GM12878 (cell line): Measurements from ENCODE around the gene TMBIM1. TPM values are rescaled to one million over a fixed set of nuclear protein-coding genes. Genes with fewer than 3 reads are reported as not detected.

Source experiments
- BACH1 ChIP-seq: fragments of 450-650 bp; IDR thresholded peaks from 2 replicates; pipeline ENCODE4 v1.6.1; 2017; ENCODE audit warnings: mild to moderate bottlenecking, borderline replicate concordance
- CBFB ChIP-seq: IDR thresholded peaks from 2 replicates; pipeline ENCODE4 v1.6.1; 2016; ENCODE audit warnings: antibody characterized with exemption, low read depth
- E4F1 ChIP-seq: fragments of 450-650 bp; IDR thresholded peaks from 2 replicates; pipeline ENCODE4 v1.6.1; 2018; ENCODE audit warnings: borderline replicate concordance, mild to moderate bottlenecking; ENCODE audit not compliant: partially characterized antibody
- EP300 ChIP-seq, 2 experiments: fragments of 150-350 bp in 1 of 2; IDR thresholded peaks; 2 replicates each; pipeline ENCODE4 v1.6.1; 2011 to 2012; ENCODE audit warnings: low read depth in 2 of 2, low read length in 2 of 2, borderline replicate concordance in 1 of 2, improper control_type of control experiment in 1 of 2, inconsistent platforms in 1 of 2; ENCODE audit not compliant: control insufficient read depth in 1 of 2
- EZH2 ChIP-seq: IDR thresholded peaks from 2 replicates; pipeline ENCODE4 v1.6.1; 2012; ENCODE audit warnings: low read depth, mild to moderate bottlenecking, control low read depth, inconsistent platforms, low read length, borderline replicate concordance; ENCODE audit not compliant: control insufficient read depth
- FOXK2 ChIP-seq: fragments of 450-650 bp; IDR thresholded peaks from 2 replicates; pipeline ENCODE4 v1.6.1; 2017; ENCODE audit warnings: mild to moderate bottlenecking, moderate library complexity
- GATAD2B ChIP-seq: fragments of 450-650 bp; conservative IDR thresholded peaks from 2 replicates; pipeline ENCODE4 v1.6.1; 2017; ENCODE audit warnings: low read depth, mild to moderate bottlenecking, moderate library complexity
- KDM1A ChIP-seq: fragments of 200-600 bp; sonication (generic); IDR thresholded peaks from 2 replicates; pipeline ENCODE4 v1.6.1; 2016; ENCODE audit warnings: borderline replicate concordance
- KLF5 ChIP-seq: fragments of 450-650 bp; IDR thresholded peaks from 2 replicates; pipeline ENCODE4 v1.6.1; 2014; ENCODE audit warnings: mild to moderate bottlenecking; ENCODE audit not compliant: partially characterized antibody
- MTA3 ChIP-seq: IDR thresholded peaks from 2 replicates; pipeline ENCODE4 v1.6.1; 2012; ENCODE audit warnings: low read length, inconsistent platforms, borderline replicate concordance
- MXI1 ChIP-seq: fragments of 150-350 bp; IDR thresholded peaks from 2 replicates; pipeline ENCODE4 v1.6.1; 2011; ENCODE audit warnings: low read depth, mild to moderate bottlenecking, inconsistent platforms, low read length, improper control_type of control experiment
- NFIC ChIP-seq: IDR thresholded peaks from 2 replicates; pipeline ENCODE4 v1.6.1; 2012; ENCODE audit warnings: low read depth, mild to moderate bottlenecking, inconsistent platforms, low read length, moderate library complexity
- NR2C1 ChIP-seq: fragments of 450-650 bp; IDR thresholded peaks from 2 replicates; pipeline ENCODE4 v1.6.1; 2017; ENCODE audit warnings: antibody characterized with exemption, mild to moderate bottlenecking, moderate library complexity
- PBX3 ChIP-seq: IDR thresholded peaks from 2 replicates; pipeline ENCODE4 v1.6.1; 2011; ENCODE audit warnings: mild to moderate bottlenecking, low read depth, low read length, moderate library complexity; ENCODE audit not compliant: insufficient replicate concordance
- POLR2AphosphoS5 ChIP-seq: IDR thresholded peaks from 2 replicates; pipeline ENCODE4 v1.6.1; 2011; ENCODE audit warnings: mild to moderate bottlenecking, low read length, inconsistent platforms
- POU2F2 ChIP-seq: IDR thresholded peaks from 3 replicates; pipeline ENCODE4 v1.6.1; 2011; ENCODE audit warnings: low read depth, mild to moderate bottlenecking, low read length, borderline replicate concordance
- RELB ChIP-seq: fragments of 450-650 bp; IDR thresholded peaks from 2 replicates; pipeline ENCODE4 v1.6.1; 2017; ENCODE audit warnings: low read depth, mild to moderate bottlenecking, moderate library complexity
- SKIL ChIP-seq: fragments of 450-650 bp; IDR thresholded peaks from 2 replicates; pipeline ENCODE4 v1.6.1; 2017; ENCODE audit warnings: mild to moderate bottlenecking, low read depth, inconsistent platforms; ENCODE audit not compliant: poor library complexity, severe bottlenecking
- SREBF2 ChIP-seq: IDR thresholded peaks from 2 replicates; pipeline ENCODE4 v1.6.1; 2012; ENCODE audit warnings: mild to moderate bottlenecking, low read length
- STAT1 ChIP-seq: fragments of 450-650 bp; conservative IDR thresholded peaks from 2 replicates; pipeline ENCODE4 v1.6.1; 2014; ENCODE audit warnings: antibody characterized with exemption, mild to moderate bottlenecking
- WRNIP1 ChIP-seq: IDR thresholded peaks from 2 replicates; pipeline ENCODE4 v1.6.1; 2011; ENCODE audit warnings: low read depth, low read length, improper control_type of control experiment, borderline replicate concordance
- ZZZ3 ChIP-seq: IDR thresholded peaks from 2 replicates; pipeline ENCODE4 v1.6.1; 2011; ENCODE audit warnings: low read depth; ENCODE audit not compliant: control insufficient read depth, insufficient read length
- polyA plus RNA-seq, 11 experiments: library from polyadenylated mRNA; depleted of rRNA in 4 of 11; unstranded in 6 of 11; stranded (reverse) in 5 of 11; fragments of >200 nt; fragmentation: Nextera tagmentation in 4 of 11; fragmentation: Illumina TruSeq in 1 of 11; extraction: Ambion mirVana in 4 of 11; extraction: Trizol in 1 of 11; gene quantifications; 1 replicate in 1 of 11; 2 replicates in 10 of 11; pipeline versions ENCODE4 v1.2.1 to v1.2.3, GENCODE V29; 2011 to 2016; ENCODE audit warnings: inconsistent platforms in 2 of 11, missing spikeins in 2 of 11, low read depth in 1 of 11
- total RNA-seq, 4 experiments: library from RNA; depleted of rRNA in 3 of 4; stranded (reverse); fragments of >200 nt in 3 of 4; fragmentation: Illumina TruSeq in 1 of 4; extraction: Trizol in 1 of 4; gene quantifications; 2 replicates each; pipeline versions ENCODE4 v1.2.1 to v1.2.3, GENCODE V29; 2013 to 2021

Gene TMBIM1
- total and polyA plus RNA-seq, 10 of the 15 experiments (the other 5 are each of a cell fraction or from before 2014, with no cell fraction given): 6.1 to 38.3 (median 26.2) TPM

GRCh38 chr2:218269900-218270720, 22.2 kb downstream of the TMBIM1 start, which contains the start of the genes AAMP and PNKD (continued):
- TF ChIP-seq SKIL: peak; percentile 35
- 0 out of 2 replicates have a peak, but pooled peaks have one; percentile 53 for TF ChIP-seq STAT1
- peak; percentile 92 for TF ChIP-seq FOXK2
- TF ChIP-seq EP300 (IDR thresholded peaks at IDR 0.05; ENCODE audit: borderline replicate concordance in 1 of 2, control insufficient read depth in 1 of 2, low read depth in 2 of 2, low read length in 2 of 2): no peak
- TF ChIP-seq GATAD2B: peak; percentile 67
- TF ChIP-seq ZZZ3: no peak
- TF ChIP-seq EZH2: no peak
- TF ChIP-seq CBFB: no peak; the same call in 1 of the 2 replicates
- TF ChIP-seq WRNIP1: no peak
- TF ChIP-seq NR2C1: peak; percentile 78
- peak; percentile 85; the same call in 1 of the 2 replicates for TF ChIP-seq POLR2AphosphoS5
- peak; percentile 85 for TF ChIP-seq E4F1
- no peak for TF ChIP-seq MTA3
- peak; percentile 99 for TF ChIP-seq PBX3
- TF ChIP-seq KLF5: peak; percentile 92
- no peak for TF ChIP-seq SREBF2
- TF ChIP-seq BACH1: peak; percentile 51; the same call in 1 of the 2 replicates
- TF ChIP-seq MXI1: no peak
- TF ChIP-seq KDM1A: no peak
- TF ChIP-seq NFIC: no peak
- peak; percentile 59; the same call in 2 of the 3 replicates for TF ChIP-seq POU2F2
- TF ChIP-seq RELB: peak; percentile 53
